ENCODE measurements around the gene TTC19. TPM values are rescaled to one million over a fixed set of nuclear protein-coding genes. Genes with fewer than 3 reads are reported as not detected.

TTC19 gene
- total and polyA plus RNA-seq, 2 donors (not counting 3 experiments of a cell fraction or from before 2014, with no cell fraction given), result 7.8 to 32.8 TPM

DNA sequence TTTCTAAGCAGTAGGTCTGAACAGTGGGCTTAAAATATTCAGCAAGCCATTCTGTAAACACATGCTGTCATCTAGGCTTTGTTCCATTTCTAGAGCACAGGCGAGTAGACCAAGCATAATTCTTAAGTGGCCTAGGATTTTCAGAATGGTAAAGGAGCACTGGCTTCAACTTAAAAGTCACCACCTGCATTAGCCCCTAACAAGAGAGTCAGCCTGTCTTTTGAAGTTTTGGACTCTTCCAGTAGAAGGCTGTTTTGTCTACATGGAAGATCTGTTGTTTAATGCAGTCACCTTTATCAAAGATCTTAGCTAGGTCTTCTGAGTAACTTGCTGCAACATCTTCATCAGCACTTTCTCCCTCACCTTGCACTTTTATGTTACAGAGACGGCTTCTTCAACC, 36.6 kb downstream of the TTC19 start:
- dilution Hi-C loops (cut with MboI; ENCODE audit: extremely low pct_ligation_motif_present, low sequenced_read_pairs), result no loop called here
- no peaks in the 10 kb centered on the region for H3K9me3 ChIP-seq (replicated peaks; ENCODE audit: control insufficient read depth, insufficient read depth, low read length)
- H3K4me1 ChIP-seq (ENCODE audit: control insufficient read depth, extremely low read depth, insufficient read depth, low read length), result peaks cover 6% of the 10 kb centered on the region
- no peak for DNase-seq (ENCODE audit: low read depth, low spot score)
- H3K4me3 ChIP-seq (replicated peaks in 1 of 3; ENCODE audit: insufficient read depth in 1 of 3, low read depth in 1 of 3, low read length in 3 of 3), result no peak overlapping the region
- no peak for FAIRE-seq
- H3K27ac ChIP-seq (ENCODE audit: insufficient read depth, low read depth, low read length), result no peak overlapping the region
- H4K20me1 ChIP-seq (replicated peaks; ENCODE audit: control insufficient read depth, extremely low read depth, insufficient read depth, low read length), result no peaks in the 10 kb centered on the region
- ChIA-PET POLR2A (no interaction called here), CTCF (interaction anchor here (0.6 kb wide), 1 partner anchor 37 kb away, joined by 3 read pairs; no protein-coding TSS in a partner anchor)
- BruUV-seq (replicated peaks), result no TSS peak
- peaks cover 14 to 27% of the 10 kb centered on the region in 2 experiments for H3K36me3 ChIP-seq (ENCODE audit: control insufficient read depth in 2 of 2, extremely low read depth in 1 of 2, insufficient read depth in 2 of 2, low read length in 2 of 2)
- no peak overlapping the region for H3K4me2 ChIP-seq (ENCODE audit: insufficient read depth, low read length)
- intact Hi-C loops (cut with micrococcal nuclease), result no loop called here
- no peaks in the 10 kb centered on the region for H3K9me1 ChIP-seq (replicated peaks; ENCODE audit: control insufficient read depth, extremely low read depth, insufficient read depth, low read length)
- H3K9ac ChIP-seq (replicated peaks; ENCODE audit: extremely low read depth, insufficient read depth, low read length), result no peak overlapping the region
- no peaks in the 10 kb centered on the region for H3K27me3 ChIP-seq (ENCODE audit: control insufficient read depth in 2 of 2, insufficient read depth in 2 of 2, low read length in 2 of 2)
- no peaks in the 10 kb centered on the region for H3K79me2 ChIP-seq (ENCODE audit: control insufficient read depth, insufficient read depth, low read length)
- no peak overlapping the region for H2AFZ ChIP-seq (ENCODE audit: low read depth, low read length)
- TF ChIP-seq FOS (IDR thresholded peaks at IDR 0.05; ENCODE audit: borderline replicate concordance, insufficient read depth, low read length) (no peak), POLR2AphosphoS5 (IDR thresholded peaks at IDR 0.05; ENCODE audit: insufficient read depth, low read depth, low read length) (no peak), JUN (IDR thresholded peaks at IDR 0.05; ENCODE audit: borderline replicate concordance, insufficient read depth, insufficient read length, low read depth) (no peak), POLR2A (IDR thresholded peaks at IDR 0.05; ENCODE audit: low read depth, low read length) (no peak), GATA2 (IDR thresholded peaks at IDR 0.05; ENCODE audit: insufficient read depth, insufficient read length, low read depth, low read length) (no peak), MYC (IDR thresholded peaks at IDR 0.05; ENCODE audit: low read depth, low read length) (no peak), EZH2 (IDR thresholded peaks at IDR 0.05; ENCODE audit: borderline replicate concordance, low read depth, low read length, severe bottlenecking) (no peak)
- TF ChIP-seq, protein P1, sequence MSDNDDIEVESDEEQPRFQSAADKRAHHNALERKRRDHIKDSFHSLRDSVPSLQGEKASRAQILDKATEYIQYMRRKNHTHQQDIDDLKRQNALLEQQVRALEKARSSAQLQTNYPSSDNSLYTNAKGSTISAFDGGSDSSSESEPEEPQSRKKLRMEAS (IDR thresholded peaks at IDR 0.05; ENCODE audit: insufficient read depth, insufficient read length), result no peak
- TF ChIP-seq, protein P2, sequence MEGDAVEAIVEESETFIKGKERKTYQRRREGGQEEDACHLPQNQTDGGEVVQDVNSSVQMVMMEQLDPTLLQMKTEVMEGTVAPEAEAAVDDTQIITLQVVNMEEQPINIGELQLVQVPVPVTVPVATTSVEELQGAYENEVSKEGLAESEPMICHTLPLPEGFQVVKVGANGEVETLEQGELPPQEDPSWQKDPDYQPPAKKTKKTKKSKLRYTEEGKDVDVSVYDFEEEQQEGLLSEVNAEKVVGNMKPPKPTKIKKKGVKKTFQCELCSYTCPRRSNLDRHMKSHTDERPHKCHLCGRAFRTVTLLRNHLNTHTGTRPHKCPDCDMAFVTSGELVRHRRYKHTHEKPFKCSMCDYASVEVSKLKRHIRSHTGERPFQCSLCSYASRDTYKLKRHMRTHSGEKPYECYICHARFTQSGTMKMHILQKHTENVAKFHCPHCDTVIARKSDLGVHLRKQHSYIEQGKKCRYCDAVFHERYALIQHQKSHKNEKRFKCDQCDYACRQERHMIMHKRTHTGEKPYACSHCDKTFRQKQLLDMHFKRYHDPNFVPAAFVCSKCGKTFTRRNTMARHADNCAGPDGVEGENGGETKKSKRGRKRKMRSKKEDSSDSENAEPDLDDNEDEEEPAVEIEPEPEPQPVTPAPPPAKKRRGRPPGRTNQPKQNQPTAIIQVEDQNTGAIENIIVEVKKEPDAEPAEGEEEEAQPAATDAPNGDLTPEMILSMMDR (IDR thresholded peaks at IDR 0.05; ENCODE audit: extremely low read depth in 1 of 2, insufficient read depth in 1 of 2, low read depth in 1 of 2, low read length in 2 of 2), result no peak

Measured in endothelial cell of umbilical vein (primary cell).